ENCODE results near the gene IQSEC1. TPM values are rescaled to one million over a fixed set of nuclear protein-coding genes. Genes with fewer than 3 reads are reported as not detected.

Gene IQSEC1
- total and polyA plus RNA-seq, 2 donors: 9.4 to 21.9 TPM

DNA sequence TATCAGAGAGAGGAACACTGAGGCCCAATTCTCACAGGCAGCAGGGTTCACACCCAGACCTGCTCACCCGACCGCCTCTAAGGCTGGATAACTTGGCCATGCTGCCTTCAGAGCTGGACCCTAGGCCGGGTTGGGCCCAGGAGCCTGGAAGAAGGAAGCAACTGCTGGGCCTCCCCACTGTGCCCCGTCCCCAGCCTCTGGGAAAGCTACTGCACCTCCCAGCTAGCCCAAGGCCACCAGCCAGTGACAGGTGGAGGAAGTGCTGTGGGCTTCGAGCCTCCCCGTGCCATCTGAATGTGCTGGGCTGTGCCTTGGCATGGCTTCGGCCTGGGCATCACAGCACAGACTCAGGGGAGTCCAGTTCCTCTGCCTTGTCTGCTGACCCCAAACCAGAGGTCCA is 169.3 kb downstream of the IQSEC1 start:
- Histone ChIP-seq H3K27me3 (ENCODE audit: control insufficient read depth in 2 of 2, insufficient read depth in 1 of 2, low read length in 1 of 2) (no peaks in the 10 kb centered on the region), H3K27ac (ENCODE audit: low read depth in 1 of 2, low read length in 1 of 2) (no peak overlapping the region), H3K4me1 (ENCODE audit: control insufficient read depth in 2 of 2, insufficient read depth in 2 of 2, low read length in 2 of 2) (peaks cover 0 to 11% of the 10 kb centered on the region in 2 donors), H3K4me3 (ENCODE audit: low read length in 2 of 2) (no peak overlapping the region), H3K36me3 (ENCODE audit: control insufficient read depth in 2 of 2, insufficient read depth in 2 of 2, low read length in 1 of 2) (peaks cover 50 to 78% of the 10 kb centered on the region in 2 donors), H3K9me3 (ENCODE audit: control insufficient read depth in 2 of 2, insufficient read depth in 1 of 2, low read length in 1 of 2) (no peaks in the 10 kb centered on the region)
- no peak for DNase-seq (ENCODE audit: low read depth in 6 of 9, low spot score in 9 of 9)
- 96% methylated on average over 7 of the region's 7 CpGs for WGBS

DNA sequence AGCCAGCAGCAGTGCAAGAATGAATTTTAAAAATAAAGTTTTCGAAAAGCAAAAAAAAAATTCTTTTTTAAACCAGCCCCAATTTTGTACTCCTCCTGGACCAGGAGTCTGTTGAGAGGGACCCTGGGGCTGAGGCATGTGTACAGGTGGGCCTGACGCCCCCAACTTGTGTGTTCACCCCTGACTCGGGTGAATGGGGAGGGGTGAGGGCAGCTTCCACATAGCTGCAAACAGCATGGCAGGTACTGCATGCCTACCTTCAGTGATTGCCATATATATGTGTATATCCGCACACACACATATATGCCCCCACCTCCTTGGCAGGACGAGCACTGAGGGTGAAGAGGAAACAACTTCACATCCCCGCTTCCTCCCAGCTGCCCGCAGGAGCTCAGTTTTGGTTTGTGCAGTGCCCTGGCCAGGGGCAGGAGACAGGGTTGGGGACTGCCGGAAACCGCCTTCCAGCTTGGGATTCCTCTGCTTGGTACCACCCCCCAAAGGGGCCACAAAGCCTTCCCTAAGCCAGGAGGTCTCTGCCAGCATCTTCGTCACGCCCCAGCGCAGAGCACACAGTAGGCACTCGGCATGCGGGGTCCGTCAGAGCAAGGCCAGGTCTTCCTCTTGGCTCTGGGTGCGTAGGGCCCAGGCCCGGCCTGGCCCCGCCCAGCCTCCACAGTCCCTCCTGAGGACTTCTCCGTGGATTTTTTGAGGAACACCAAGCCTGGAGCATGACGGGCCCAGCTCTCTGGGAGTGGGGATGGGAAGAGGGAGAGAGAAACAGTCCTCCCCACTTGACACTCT is 170.0 kb downstream of the IQSEC1 start:
- Histone ChIP-seq H3K36me3 (ENCODE audit: control insufficient read depth in 2 of 2, insufficient read depth in 2 of 2, low read length in 1 of 2) (peaks cover 50 to 72% of the 10 kb centered on the region in 2 donors), H3K27ac (ENCODE audit: low read depth in 1 of 2, low read length in 1 of 2) (no peak overlapping the region), H3K27me3 (ENCODE audit: control insufficient read depth in 2 of 2, insufficient read depth in 1 of 2, low read length in 1 of 2) (no peaks in the 10 kb centered on the region), H3K4me3 (ENCODE audit: low read length in 2 of 2) (no peak overlapping the region), H3K9me3 (ENCODE audit: control insufficient read depth in 2 of 2, insufficient read depth in 1 of 2, low read length in 1 of 2) (no peaks in the 10 kb centered on the region), H3K4me1 (ENCODE audit: control insufficient read depth in 2 of 2, insufficient read depth in 2 of 2, low read length in 2 of 2) (peaks cover 0 to 11% of the 10 kb centered on the region in 2 donors)
- 45% methylated on average over 20 of the region's 20 CpGs for WGBS
- DNase-seq (ENCODE audit: low read depth in 6 of 9, low spot score in 9 of 9): no peak

DNA sequence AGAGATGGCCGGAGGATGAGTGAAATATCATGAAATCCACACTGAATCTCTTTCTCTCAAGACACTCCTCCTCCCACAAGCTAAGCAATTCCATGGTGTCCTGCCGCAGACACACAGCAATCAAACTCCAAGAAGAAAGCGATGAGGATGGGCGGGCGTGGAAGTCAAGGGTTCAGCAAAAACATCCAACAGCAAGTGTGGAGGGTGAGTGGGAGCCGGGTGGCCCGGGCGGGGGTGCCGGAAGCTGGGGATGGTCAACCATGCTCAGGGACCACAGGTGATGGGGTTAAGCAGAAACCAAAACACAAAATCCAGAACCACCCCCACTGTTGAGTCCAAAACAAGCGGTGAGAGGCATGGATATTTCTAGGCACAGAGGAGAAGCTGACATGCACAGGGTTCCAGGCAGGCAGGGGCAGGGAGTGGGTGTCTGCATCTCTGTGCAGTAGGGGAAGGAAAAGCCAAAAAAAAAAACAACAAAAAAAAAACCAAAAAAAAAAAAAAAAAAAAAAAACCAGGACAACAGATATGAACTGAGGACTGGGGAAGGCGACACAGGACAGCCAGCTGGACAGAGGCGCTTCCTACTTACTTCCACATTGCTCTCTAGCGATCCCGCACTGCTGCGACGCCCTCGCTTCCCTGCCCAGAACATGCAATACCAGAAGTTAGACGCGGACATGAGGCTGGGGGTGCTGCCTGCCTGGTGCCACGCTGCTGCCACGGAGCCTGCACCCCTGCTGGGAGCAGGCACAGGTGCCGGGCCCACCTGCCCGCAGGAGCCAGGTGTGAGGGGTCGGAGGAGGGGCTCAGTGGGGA is 170.8 kb downstream of the IQSEC1 start:
- Histone ChIP-seq H3K36me3 (ENCODE audit: control insufficient read depth in 2 of 2, insufficient read depth in 2 of 2, low read length in 1 of 2) (peaks cover 42 to 63% of the 10 kb centered on the region in 2 donors), H3K27me3 (ENCODE audit: control insufficient read depth in 2 of 2, insufficient read depth in 1 of 2, low read length in 1 of 2) (no peaks in the 10 kb centered on the region), H3K27ac (ENCODE audit: low read depth in 1 of 2, low read length in 1 of 2) (no peak overlapping the region), H3K9me3 (ENCODE audit: control insufficient read depth in 2 of 2, insufficient read depth in 1 of 2, low read length in 1 of 2) (no peaks in the 10 kb centered on the region), H3K4me3 (ENCODE audit: low read length in 2 of 2) (no peak overlapping the region), H3K4me1 (ENCODE audit: control insufficient read depth in 2 of 2, insufficient read depth in 2 of 2, low read length in 2 of 2) (peaks cover 0 to 11% of the 10 kb centered on the region in 2 donors)
- DNase-seq (ENCODE audit: low read depth in 6 of 9, low spot score in 9 of 9): no peak
- WGBS: 86% methylated on average over 24 of the region's 24 CpGs

DNA sequence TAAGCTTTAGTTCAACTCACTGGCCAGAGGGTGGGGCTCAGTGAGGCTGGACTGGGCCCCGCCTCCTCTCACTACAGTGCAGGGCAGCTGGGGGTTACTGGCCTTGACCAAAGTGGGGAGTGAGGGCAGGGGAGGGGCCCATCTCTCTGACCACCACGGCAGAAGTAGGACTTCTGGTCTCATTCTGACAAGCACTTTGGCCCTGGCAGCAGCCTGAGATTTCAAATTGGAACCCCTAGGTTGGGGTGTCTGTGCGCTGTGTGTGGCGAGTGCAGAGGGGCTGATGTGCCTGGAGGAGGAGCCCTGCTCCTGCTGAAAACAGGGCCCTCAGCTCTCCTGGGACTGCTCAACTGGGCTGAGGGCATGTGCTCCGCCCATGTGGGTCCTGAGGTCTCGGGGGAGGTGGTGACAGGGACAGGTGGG is 171.6 kb downstream of the IQSEC1 start:
- Histone ChIP-seq H3K36me3 (ENCODE audit: control insufficient read depth in 2 of 2, insufficient read depth in 2 of 2, low read length in 1 of 2) (peaks cover 37 to 56% of the 10 kb centered on the region in 2 donors), H3K4me1 (ENCODE audit: control insufficient read depth in 2 of 2, insufficient read depth in 2 of 2, low read length in 2 of 2) (peaks cover 0 to 11% of the 10 kb centered on the region in 2 donors), H3K27ac (ENCODE audit: low read depth in 1 of 2, low read length in 1 of 2) (no peak overlapping the region), H3K4me3 (ENCODE audit: low read length in 2 of 2) (no peak overlapping the region), H3K27me3 (ENCODE audit: control insufficient read depth in 2 of 2, insufficient read depth in 1 of 2, low read length in 1 of 2) (no peaks in the 10 kb centered on the region), H3K9me3 (ENCODE audit: control insufficient read depth in 2 of 2, insufficient read depth in 1 of 2, low read length in 1 of 2) (no peaks in the 10 kb centered on the region)
- WGBS: 90% methylated on average over 6 of the region's 6 CpGs
- no peak for DNase-seq (ENCODE audit: low read depth in 6 of 9, low spot score in 9 of 9)

DNA sequence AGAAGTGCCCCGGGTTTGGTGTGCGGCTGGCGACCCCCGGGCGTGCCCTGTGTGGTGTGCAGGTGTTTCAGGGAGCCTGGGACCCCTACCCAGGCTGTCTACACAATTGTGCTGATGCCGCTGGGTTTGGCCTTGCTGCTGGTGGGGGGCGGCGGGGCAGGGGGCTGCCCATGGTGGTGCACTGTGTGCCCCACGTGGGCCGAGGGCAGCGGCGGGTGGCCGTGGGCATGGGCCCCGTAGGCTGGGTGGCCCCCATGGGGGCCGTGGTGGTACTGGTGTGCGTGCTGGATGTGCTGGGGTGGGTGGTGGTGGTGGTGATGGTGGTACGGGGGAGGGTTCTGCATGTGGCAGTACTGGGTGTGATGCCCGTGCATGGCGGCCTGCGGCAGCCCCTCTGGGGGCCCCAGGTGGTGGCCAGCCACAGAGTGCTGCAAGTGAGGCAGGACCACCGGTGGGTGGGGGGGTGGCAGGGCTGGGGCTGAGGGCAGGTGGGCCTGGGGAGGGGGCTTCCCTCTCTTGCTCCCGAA is 172.3 kb downstream of the IQSEC1 start:
- no peaks in the 10 kb centered on the region for H3K9me3 ChIP-seq (ENCODE audit: control insufficient read depth in 2 of 2, insufficient read depth in 1 of 2, low read length in 1 of 2)
- 98% methylated on average over 22 of the region's 22 CpGs for WGBS
- peaks cover 31 to 49% of the 10 kb centered on the region in 2 donors for H3K36me3 ChIP-seq (ENCODE audit: control insufficient read depth in 2 of 2, insufficient read depth in 2 of 2, low read length in 1 of 2)
- H3K27ac ChIP-seq (ENCODE audit: low read depth in 1 of 2, low read length in 1 of 2): no peak overlapping the region
- no peaks in the 10 kb centered on the region for H3K27me3 ChIP-seq (ENCODE audit: control insufficient read depth in 2 of 2, insufficient read depth in 1 of 2, low read length in 1 of 2)
- no peak overlapping the region for H3K4me3 ChIP-seq (ENCODE audit: low read length in 2 of 2)
- no peak for DNase-seq (ENCODE audit: low read depth in 6 of 9, low spot score in 9 of 9)
- H3K4me1 ChIP-seq (ENCODE audit: control insufficient read depth in 2 of 2, insufficient read depth in 2 of 2, low read length in 2 of 2): peaks cover 0 to 11% of the 10 kb centered on the region in 2 donors

DNA sequence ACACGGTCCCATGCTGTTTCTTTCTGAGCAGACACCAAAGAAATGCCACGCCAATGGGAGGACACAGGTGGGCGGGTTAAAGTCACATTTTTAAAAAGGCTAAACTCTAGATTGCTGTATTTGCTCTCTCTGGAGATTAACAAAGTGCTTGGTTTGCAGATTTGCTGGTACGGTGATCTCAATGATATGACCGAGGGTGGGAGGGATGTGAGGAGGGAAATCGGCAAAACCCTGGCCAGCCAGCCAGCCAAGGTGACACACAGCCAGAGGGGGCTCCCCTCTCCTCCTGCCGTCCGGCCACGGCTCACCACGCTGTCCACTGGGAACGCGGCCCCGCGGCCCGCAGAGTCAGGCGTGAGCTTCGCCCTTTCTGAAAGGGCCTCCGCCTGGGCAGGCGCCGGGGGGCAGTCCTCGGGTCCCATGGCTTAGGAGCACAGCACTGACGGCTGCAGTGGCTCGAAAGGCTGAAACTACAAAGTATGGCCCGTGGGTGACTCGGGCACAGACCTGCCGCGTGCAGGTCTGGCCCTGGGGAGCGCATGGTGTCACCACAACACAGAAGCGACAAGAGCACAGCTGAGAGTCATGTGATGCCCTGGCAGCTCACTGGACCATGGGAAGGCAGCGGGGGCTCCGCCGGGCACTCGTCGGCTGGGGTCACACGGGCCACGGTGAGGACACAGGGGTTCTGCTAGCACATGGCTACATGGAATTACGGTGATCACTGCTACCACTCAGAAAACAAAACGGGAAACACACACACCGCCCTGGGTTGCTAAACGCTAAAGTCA is 174.1 kb downstream of the IQSEC1 start:
- Histone ChIP-seq H3K27ac (ENCODE audit: low read depth in 1 of 2, low read length in 1 of 2) (no peak overlapping the region), H3K4me1 (ENCODE audit: control insufficient read depth in 2 of 2, insufficient read depth in 2 of 2, low read length in 2 of 2) (peaks cover 0 to 11% of the 10 kb centered on the region in 2 donors), H3K27me3 (ENCODE audit: control insufficient read depth in 2 of 2, insufficient read depth in 1 of 2, low read length in 1 of 2) (no peaks in the 10 kb centered on the region), H3K4me3 (ENCODE audit: low read length in 2 of 2) (no peak overlapping the region), H3K9me3 (ENCODE audit: control insufficient read depth in 2 of 2, insufficient read depth in 1 of 2, low read length in 1 of 2) (no peaks in the 10 kb centered on the region), H3K36me3 (ENCODE audit: control insufficient read depth in 2 of 2, insufficient read depth in 2 of 2, low read length in 1 of 2) (peaks cover 20 to 31% of the 10 kb centered on the region in 2 donors)
- DNase-seq (ENCODE audit: low read depth in 6 of 9, low spot score in 9 of 9): no peak
- WGBS: 98% methylated on average over 40 of the region's 40 CpGs

DNA sequence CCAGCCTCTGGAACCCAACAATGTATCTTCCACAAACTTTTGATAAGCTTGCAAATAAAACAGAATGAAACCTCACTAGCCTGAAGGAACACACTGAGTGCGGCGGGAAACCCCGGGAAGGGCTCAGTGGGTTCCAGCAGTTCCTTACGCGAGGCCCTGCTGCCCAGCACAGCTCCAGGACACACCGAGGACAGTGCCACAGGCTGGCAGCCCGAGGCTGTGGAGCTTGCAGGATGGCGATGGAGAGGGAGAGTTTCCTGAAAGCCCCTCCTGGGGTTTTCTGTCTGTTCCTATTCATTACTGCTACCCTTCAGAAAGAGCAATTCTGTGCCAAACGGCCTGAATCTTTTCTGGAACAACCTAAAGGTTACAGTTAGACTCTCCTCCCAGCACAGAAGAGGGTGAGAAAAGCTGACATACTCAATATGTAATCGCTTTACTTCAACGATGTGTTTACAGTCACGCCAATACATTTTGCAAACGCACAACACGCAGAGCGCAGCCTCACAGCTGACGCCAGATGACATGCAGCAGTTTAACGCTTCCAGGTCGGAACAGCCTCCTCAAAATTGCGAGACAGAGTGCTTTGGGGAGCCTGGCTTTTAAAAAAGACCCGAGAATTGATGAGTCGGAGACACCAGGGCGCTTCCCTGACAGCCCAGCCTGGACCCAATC is 174.8 kb downstream of the IQSEC1 start:
- DNase-seq (ENCODE audit: low read depth in 6 of 9, low spot score in 9 of 9): no peak

More for the DNA sequence above, 174.8 kb downstream of the IQSEC1 start:
- no peak overlapping the region for H3K27ac ChIP-seq (ENCODE audit: low read depth in 1 of 2, low read length in 1 of 2)
- H3K27me3 ChIP-seq (ENCODE audit: control insufficient read depth in 2 of 2, insufficient read depth in 1 of 2, low read length in 1 of 2): no peaks in the 10 kb centered on the region
- peaks cover 0 to 10% of the 10 kb centered on the region in 2 donors for H3K4me1 ChIP-seq (ENCODE audit: control insufficient read depth in 2 of 2, insufficient read depth in 2 of 2, low read length in 2 of 2)
- H3K9me3 ChIP-seq (ENCODE audit: control insufficient read depth in 2 of 2, insufficient read depth in 1 of 2, low read length in 1 of 2): no peaks in the 10 kb centered on the region
- H3K36me3 ChIP-seq (ENCODE audit: control insufficient read depth in 2 of 2, insufficient read depth in 2 of 2, low read length in 1 of 2): peaks cover 18 to 25% of the 10 kb centered on the region in 2 donors
- 97% methylated on average over 22 of the region's 22 CpGs for WGBS
- no peak overlapping the region for H3K4me3 ChIP-seq (ENCODE audit: low read length in 2 of 2)

All from thymus (tissue), 11 donors.